Brain pericyte (primary cell): ENCODE results near the gene RPL31.

Experiments used
- DNase-seq: peaks from one replicate; pipeline ENCODE4 v3.0.0-alpha.2; 2012; ENCODE audit warnings: low read depth, low spot score

RPL31 gene

GRCh38 chr2:100974712-100975520 lies 27.2 kb upstream of the RPL31 start:
- DNase-seq, result no peak

- no peak for DNase-seq
Measured at GRCh38 chr2:100975521-100975785, 26.6 kb upstream of the RPL31 start.

GRCh38 chr2:100976061-100976460 lies 26.0 kb upstream of the RPL31 start:
- no peak for DNase-seq

- no peak for DNase-seq
Measured at GRCh38 chr2:100976645-100977391, 25.3 kb upstream of the RPL31 start.

GRCh38 chr2:100977511-100977910 lies 24.6 kb upstream of the RPL31 start:
- no peak for DNase-seq

GRCh38 chr2:100978582-100979191 lies 23.4 kb upstream of the RPL31 start:
- DNase-seq, result no peak

- DNase-seq, result no peak
Measured at GRCh38 chr2:100980046-100980445, 22.0 kb upstream of the RPL31 start.

- DNase-seq, result no peak
Measured at GRCh38 chr2:100981011-100981410, 21.1 kb upstream of the RPL31 start.

- no peak for DNase-seq
Measured at GRCh38 chr2:100982431-100982861, 19.6 kb upstream of the RPL31 start.

GRCh38 chr2:100983201-100983600 lies 18.9 kb upstream of the RPL31 start:
- no peak for DNase-seq

- DNase-seq, result no peak
Measured at GRCh38 chr2:100983684-100984310, 18.3 kb upstream of the RPL31 start.

GRCh38 chr2:100984892-100985307 lies 17.2 kb upstream of the RPL31 start:
- DNase-seq, result no peak

- no peak for DNase-seq
Measured at GRCh38 chr2:100986157-100986556, 15.9 kb upstream of the RPL31 start.

- DNase-seq, result no peak
Measured at GRCh38 chr2:100987536-100987935, 14.6 kb upstream of the RPL31 start.

GRCh38 chr2:100987974-100988373 lies 14.1 kb upstream of the RPL31 start:
- DNase-seq, result no peak

GRCh38 chr2:100988630-100989417 lies 13.3 kb upstream of the RPL31 start:
- DNase-seq, result no peak

GRCh38 chr2:100989666-100990065 lies 12.4 kb upstream of the RPL31 start:
- DNase-seq, result no peak

GRCh38 chr2:100990166-100990565 lies 11.9 kb upstream of the RPL31 start:
- no peak for DNase-seq

- DNase-seq, result no peak
Measured at GRCh38 chr2:100990650-100991403, 11.3 kb upstream of the RPL31 start.

GRCh38 chr2:100991404-100991773 lies 10.7 kb upstream of the RPL31 start:
- no peak for DNase-seq

- DNase-seq, result no peak
Measured at GRCh38 chr2:100992262-100992661, 9.8 kb upstream of the RPL31 start.
